GM21367 (cell line): ENCODE data around the gene CHRM4.
"Not testable (repeated sequence)": the region's sequence is repeated elsewhere in the genome, so short reads cannot be mapped to it uniquely, and the experiment has no call there.

Source experiments
- ATAC-seq: cut with Tn5 transposase; IDR thresholded peaks from one replicate; pipeline ENCODE4 v1.9.1; 2021; ENCODE audit not compliant: unreplicated experiment

The CHRM4 gene

DNA sequence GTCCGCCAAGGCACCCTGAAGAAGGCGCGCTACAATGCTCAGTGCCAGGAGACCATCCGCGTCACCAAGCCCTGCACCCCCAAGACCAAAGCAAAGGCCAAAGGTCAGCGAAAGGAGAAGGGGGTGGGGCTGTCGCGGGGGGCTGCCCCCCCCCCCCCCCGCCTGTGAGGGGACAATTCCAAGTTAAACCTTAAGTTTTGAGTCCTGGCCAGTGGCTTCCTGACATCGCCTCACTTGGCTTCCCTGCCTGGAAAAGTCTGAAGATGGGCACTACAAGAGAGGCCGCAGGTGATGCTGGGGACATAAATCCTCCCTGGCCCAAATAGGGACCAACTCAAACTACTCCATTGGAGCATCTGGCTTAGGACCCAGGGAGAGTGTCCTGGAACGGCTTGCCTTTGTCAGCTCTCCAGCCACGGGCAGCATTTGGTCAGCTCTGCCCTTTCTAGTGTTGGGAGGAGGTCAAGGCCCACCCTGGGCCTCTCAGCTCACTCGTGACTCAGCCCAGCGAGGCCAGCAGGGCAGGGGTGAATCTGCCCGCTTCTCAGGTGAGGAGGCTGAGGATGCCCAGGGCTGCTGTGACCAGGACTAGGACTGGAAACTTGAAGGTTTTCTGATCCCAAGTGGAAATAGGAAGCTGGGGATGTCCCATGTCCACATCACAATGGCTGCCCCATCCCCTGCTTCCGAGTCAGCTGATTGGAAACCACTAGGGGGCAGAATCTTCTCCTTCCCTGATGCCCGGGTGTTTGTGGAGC, 8.8 kb downstream of the CHRM4 start:
- no peak for ATAC-seq

DNA sequence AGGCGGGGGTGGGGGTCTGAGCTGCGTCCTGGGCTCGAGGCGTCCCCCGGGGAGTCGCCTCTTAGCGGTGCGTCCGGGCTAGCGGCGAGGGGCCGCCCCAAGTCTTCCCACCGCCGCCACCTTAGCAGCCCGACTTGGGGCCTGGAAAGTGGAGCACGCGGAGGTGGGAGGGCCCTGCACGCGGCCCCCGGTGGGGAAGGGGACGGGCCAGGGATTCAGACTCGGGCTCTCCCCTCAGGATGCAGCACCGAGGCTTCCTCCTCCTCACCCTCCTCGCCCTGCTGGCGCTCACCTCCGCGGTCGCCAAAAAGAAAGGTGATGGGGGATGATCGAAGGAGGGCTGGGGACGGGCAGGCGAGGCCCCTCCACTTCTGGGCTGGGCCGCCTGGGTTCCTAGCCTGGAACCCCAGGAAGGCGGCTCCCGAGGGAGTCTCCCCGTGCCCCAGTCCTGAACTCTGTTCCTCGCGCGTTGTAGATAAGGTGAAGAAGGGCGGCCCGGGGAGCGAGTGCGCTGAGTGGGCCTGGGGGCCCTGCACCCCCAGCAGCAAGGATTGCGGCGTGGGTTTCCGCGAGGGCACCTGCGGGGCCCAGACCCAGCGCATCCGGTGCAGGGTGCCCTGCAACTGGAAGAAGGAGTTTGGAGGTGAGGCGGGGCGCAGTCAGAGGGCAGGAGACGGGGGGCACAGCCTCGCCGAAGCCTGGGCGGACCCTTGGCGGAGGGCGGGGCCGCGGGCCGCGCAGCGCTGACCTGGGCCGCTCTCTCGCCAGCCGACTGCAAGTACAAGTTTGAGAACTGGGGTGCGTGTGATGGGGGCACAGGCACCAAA, 9.5 kb downstream of the CHRM4 start:
- no peak for ATAC-seq

DNA sequence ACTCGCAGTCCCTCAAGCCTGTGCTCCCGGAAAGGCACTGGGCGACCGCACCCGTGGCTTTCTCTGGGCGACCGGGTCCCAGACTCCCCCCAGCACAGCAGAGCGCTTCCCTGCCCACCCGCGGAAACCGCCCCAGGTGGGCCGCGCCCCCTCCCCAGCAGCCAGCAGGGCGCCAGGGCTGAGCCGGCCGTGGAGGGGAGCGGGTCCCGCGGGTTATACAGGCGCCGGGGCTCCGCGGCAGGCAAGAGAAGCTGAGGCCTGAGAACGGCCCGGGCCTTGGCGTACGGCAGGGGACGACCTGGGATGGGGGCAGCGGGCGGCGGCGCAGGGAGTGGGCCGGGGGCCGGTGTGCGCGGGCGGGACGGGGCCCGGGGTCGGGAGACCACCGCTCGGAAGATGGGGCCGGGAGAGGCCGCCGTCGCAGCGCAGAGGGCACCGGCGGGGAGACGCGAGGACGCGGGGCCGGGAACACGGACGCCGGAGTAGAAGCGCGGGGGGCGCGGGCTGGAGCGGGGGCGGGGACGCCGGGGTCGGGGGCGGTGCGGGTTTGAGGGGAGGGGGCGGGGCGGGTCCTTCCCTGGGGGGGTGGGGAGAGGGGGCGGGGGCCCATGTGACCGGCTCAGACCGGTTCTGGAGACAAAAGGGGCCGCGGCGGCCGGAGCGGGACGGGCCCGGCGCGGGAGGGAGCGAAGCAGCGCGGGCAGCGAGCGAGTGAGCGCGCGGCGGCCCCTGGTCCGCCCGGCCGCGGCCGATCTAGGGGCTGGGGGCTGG, 10.3 kb downstream of the CHRM4 start, which contains the start of gene MDK:
MDK (plus strand) TSS at position 622 of the 771 bp plus-strand sequence. CDS start 389 bp downstream, outside the sequence.
- ATAC-seq = no peak

DNA sequence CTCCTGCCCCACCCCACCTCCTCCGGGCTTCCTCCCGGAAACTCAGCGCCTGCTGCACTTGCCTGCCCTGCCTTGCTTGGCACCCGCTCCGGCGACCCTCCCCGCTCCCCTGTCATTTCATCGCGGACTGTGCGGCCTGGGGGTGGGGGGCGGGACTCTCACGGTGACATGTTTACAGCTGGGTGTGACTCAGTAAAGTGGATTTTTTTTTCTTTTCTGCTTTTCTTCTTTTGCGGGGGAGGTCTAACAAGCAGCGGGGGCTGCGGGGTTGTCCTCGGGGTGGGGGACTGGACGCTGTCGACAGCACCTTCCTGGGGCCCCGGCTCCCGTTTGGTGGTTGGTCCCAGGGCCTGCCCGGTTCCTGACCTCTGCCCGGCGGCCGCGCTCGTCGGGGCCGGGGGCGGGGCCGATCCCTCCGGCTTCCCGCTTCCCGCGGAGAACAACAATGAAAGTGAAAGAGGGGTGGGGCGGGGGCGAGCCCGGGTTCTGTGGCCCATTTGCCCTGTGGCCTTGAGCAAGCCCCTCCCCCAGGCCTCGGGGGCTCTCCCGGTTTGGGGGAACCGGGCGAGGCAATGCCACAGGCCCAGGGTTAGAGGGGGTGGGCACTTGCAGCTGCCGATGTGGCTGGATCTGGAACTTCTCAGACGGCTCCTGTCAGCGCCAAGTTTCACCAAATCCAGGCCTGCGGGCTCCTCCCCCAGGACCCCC, 11.1 kb downstream of the CHRM4 start:
- ATAC-seq = no peak

DNA sequence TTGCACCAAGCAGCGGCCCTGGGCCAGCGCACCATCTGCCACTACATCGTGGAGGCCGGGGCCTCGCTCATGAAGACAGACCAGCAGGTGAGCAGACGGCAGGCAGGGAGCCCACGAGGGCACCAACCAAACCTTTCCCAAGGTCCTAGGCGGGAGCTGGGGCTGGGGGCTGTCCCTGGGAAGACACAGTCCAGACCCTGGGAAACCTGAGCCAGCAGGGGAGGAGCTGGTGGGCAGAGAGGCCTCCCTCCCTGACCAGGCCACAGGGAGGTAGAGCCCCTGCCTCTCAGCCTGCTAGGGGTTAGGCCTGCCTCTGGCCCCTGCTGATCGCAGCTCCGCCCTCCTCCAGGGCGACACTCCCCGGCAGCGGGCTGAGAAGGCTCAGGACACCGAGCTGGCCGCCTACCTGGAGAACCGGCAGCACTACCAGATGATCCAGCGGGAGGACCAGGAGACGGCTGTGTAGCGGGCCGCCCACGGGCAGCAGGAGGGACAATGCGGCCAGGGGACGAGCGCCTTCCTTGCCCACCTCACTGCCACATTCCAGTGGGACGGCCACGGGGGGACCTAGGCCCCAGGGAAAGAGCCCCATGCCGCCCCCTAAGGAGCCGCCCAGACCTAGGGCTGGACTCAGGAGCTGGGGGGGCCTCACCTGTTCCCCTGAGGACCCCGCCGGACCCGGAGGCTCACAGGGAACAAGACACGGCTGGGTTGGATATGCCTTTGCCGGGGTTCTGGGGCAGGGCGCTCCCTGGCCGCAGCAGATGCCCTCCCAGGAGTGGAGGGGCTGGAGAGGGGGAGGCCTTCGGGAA, 11.9 kb downstream of the CHRM4 start:
- ATAC-seq = not testable (repeated sequence)

DNA sequence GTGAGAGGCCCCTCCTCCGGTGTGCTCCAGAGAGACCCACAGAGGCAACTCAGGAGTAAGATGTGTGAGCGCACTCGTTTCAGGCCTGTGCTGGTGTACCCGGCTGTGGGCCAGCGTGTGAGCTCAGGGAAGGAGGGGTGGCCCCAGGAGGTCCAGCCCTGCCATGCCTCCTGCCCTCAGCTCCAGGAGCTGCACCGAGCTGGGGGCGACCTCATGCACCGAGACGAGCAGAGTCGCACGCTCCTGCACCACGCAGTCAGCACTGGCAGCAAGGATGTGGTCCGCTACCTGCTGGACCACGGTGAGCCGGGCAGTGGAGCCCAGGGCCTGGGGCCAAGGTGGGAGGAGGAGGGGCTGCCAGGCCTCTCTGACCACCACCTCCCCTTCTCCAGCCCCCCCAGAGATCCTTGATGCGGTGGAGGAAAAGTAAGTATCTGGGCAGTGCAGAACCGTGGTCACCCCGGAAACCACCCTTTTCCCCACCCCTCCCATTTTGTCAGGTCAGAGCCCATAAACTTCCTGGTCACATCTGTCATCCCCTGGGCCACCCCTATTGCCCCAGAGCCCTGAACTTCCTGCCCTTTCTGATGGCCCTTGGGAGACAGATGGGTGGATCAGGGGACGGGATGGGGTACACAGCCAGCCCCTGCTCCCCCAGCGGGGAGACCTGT, 12.6 kb downstream of the CHRM4 start:
- ATAC-seq = no peak

DNA sequence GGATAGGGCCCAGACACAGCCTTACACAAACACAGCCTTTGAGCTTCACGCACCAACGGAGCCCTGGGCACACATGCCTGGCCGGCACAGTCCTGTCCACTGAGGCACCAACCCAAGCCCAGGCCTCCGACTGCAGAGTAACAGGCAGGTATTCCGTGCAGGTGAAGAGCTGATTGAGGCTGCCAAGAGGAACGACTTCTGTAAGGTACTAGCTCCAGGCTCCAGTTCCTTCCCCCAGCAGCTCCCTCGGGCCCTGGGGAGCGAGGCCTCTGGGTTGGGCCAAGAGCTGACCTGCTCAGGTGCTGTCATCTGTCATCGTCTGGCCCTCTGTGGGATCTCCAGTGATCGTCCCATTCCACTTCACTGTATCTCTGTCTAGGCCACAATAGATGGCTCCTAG, 13.3 kb downstream of the CHRM4 start:
- no peak for ATAC-seq

DNA sequence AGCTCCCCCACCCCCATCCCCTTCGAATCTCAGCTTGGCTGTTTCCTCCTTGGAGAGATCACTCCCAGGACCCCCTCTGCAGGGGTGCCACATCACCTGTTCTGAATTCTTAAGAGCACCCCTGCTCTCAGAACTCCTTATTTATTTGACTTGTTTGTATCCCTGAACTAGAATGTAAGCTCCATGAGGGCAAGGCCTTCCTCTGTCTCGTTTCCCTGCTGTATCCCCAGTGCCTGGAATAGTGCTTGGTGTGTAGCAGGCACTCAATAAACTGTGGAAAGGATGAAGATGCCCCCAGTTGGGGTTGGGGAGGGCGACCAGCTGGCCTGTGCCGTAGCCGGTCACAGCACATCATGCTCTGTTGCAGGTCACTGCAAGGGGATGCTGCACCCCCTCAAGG, 13.7 kb downstream of the CHRM4 start:
- no peak for ATAC-seq

DNA sequence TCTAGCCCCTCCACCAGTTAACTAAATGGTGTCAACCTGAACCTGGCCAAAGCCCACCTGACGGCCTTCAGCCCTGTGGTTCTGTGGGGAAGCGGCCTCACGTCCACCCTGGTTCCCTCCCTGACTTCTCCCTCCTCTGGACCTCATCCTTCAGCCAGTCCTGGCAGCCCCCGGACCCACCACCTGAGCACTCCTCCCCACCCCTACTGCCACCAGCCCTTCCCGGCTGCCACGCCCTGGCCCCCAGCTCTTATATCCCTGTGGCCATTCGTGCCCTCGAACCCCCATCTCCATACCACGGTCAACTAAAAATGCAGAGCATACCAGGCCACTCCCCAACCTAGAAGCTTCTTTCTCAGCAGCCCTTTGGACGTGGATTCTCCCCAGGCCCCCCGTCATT, 14.3 kb downstream of the CHRM4 start:
- ATAC-seq = no peak

DNA sequence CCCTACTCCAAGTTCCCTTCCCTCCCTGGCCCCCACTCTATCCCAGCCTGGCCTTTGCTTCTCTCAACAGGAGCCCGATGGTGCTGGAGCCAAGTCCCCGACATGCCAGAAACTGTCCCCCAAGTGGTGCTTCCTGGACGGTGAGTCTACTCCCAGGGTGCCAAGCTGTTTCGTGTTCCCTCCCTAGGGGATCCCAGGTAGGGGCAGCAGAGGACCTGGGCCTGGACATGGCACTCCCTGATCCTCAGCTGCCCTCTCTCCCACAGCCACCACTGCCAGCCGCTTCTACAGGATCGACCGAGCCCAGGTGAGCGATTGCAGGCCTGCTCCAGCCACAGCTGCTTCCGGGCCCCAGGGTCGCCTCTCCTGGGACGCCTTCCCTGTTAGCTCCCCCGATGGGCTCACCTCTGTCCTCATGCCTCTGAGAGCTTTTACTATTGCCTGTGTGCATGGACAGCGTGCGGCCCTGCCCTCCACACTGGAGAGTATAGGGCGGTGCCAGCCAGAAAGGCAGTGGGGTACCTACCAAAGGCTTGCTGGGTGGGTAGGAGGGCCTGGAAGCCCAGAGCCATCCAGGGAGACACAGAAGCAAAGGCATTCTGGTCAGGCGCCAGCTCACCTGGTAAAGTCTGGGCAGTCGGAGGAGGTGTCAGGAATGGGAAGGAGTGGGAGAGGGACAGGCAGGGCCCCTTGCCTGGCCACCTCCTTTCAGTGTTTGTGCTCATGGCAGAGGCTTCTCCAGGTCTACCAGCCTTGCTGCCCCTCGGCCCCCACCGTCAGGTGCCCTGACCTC, 15.1 kb downstream of the CHRM4 start:
- ATAC-seq = no peak

DNA sequence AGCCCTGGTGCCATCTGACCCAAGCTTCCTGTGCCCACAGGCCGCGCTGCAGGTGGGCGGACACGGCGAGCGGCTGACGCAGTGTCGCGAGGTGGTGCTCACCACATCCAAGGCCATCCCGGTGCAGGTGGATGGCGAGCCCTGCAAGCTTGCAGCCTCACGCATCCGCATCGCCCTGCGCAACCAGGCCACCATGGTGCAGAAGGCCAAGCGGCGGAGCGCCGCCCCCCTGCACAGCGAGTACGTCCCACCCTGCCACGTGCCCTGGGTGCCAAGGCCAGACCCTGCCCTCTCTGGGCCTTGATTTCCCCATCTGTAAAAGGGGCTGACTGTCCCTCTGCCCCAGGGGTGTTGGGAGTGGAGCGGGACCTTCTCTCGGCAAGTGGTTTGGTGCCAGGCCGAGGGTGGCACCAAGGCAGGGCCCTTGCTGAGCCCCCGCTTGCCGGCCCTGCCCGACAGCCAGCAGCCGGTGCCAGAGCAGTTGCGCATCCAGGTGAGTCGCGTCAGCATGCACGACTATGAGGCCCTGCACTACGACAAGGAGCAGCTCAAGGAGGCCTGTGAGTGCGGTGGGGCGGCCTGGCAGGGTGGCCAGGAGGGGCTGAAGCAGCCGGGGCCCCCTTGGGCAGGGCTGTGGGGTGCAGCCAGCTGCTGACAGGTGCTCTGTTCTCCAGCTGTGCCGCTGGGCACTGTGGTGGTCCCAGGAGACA, 16.0 kb downstream of the CHRM4 start:
- no peak for ATAC-seq

DNA sequence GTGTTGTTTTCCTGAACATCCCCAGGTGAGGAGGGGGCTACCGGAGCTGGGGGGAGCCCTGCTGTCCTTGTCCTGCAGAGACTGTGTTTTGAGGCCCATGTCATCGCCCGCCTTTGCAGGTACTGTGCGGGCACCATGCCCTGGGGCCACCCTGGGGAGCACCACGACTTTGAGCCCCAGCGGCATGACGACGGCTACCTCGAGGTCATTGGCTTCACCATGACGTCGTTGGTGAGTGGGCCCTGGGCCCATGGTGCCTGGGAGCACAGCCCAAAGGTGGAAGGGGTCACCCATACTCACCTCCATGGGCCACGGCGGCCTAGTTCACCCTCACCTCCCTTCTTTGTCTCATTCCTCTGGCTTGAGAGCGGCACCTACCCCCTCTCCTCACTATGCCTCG, 16.8 kb downstream of the CHRM4 start:
- ATAC-seq = no peak

DNA sequence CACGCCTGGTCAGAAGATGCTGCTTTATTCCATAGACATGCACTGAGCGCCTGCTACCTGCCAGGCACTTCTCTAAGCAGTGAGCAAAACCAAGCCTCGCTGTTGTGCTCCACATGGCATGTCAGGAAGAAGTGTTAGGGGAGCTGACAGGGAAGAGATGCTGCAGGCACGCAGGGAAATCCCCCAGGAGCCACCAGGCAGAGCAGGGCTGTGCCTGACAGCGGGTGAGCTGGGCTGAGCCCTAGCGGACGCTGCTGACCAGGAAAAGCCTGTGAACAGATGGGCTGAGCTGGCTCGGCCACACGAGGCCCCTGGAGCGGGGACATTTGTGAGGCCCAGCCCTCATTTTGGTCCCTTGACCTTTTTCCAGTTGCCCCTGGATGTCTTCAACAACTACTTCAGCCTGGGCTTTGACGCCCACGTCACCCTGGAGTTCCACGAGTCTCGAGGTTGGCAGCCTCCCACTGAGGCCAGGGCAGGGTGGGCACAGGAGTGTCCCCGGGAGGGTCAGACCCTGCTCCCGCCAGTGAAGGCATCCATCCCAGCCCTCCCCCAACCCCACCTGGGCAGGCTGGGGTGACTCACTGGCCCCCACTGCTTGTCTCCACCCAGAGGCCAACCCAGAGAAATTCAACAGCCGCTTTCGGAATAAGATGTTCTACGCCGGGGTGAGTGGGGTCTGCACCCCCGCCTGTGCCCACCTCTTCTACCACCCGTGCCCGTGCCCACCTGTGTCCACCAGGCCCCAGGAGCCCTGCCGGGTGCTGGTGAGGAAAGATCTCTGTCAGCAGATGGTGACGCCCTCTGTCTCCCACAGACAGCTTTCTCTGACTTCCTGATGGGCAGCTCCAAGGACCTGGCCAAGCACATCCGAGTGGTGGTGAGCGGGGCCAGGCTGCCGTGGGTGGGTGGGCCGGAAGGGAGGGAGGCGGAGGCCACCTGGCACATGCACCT, 17.5 kb downstream of the CHRM4 start:
- ATAC-seq = no peak

DNA sequence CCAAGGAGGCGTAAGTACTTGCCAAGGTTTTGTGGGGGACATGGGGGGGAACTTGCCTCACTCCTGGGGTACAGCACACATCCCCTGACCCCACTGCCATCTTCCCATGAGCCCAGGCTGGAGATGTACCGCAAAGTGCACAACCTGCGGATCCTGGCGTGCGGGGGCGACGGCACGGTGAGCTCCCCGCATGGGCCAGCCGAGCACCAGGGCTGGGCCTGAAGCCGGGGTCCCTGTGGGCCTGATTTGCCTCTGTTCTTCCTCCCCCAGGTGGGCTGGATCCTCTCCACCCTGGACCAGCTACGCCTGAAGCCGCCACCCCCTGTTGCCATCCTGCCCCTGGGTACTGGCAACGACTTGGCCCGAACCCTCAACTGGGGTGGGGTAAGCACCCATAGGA, 19.1 kb downstream of the CHRM4 start:
- not testable (repeated sequence) for ATAC-seq

DNA sequence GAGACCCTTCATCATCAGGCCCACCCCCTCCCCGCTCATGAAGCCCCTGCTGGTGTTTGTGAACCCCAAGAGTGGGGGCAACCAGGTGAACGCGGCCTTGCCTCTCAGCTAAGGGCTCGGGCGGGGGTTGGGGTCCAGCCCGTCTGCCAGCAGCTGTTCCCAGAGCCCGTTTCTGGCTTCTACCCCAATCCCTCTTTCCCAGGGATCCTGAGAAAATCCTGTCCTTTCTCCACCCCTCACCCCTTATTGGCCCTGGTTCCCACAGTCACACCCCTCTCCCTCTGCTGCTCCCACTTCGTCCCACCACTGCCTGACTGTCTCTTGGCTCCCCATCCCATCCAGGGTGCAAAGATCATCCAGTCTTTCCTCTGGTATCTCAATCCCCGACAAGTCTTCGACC, 19.5 kb downstream of the CHRM4 start:
- ATAC-seq = no peak

DNA sequence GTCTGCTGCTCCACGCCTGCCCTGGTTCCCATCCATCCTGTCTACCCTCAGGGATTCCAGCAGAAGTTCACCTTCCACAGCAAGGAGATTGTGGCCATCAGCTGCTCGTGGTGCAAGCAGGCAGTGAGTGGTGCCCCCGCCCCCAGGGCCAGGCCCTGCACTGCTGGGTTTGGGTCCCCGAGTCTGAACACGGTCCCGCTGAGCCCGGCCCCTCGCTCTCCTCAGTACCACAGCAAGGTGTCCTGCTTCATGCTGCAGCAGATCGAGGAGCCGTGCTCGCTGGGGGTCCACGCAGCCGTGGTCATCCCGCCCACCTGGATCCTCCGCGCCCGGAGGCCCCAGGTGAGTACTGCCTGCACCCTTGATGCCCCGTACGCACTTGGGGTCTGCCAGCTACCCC, 20.3 kb downstream of the CHRM4 start:
- ATAC-seq = not testable (repeated sequence)

DNA sequence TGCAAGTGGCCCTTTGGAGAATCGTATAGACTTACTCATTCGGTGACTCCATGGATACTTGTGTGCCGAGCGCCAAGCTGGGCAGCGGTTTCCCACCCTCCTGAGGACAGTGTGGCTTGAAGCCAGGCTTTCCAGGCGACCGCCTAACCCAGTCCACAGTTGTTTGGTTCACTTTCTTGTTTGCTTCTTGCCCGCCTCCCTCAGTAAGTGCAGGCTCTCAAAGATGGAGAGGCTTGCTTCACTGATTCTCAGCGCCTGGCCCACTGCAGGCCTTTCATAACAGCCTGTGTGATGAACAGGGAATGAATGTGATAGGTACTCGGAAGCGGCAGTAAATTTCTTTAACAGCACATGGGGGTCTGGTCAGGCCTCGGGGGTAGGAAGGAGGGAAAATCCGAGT, 21.3 kb downstream of the CHRM4 start:
- ATAC-seq = no peak
